ENCODE measurements around the gene NELFE. TPM values are rescaled to one million over a fixed set of nuclear protein-coding genes. Genes with fewer than 3 reads are reported as not detected.
"Not testable (repeated sequence)": the region's sequence is repeated elsewhere in the genome, so short reads cannot be mapped to it uniquely, and the experiment has no call there.

Gene NELFE
- total RNA-seq, 1 donor from 2014 or later, result 57.9 TPM

GRCh38 chr6:31907158-31907813 lies 51.5 kb downstream of the NELFE start:
- intact Hi-C loops (cut with micrococcal nuclease), result no loop called here
- no peaks in the 10 kb centered on the region for H3K9me3 Mint-ChIP-seq
- peaks cover 16% of the 10 kb centered on the region for H3K4me1 Mint-ChIP-seq
- ATAC-seq (ENCODE audit: low read depth) (no peak), DNase-seq (no peak)
- no peak overlapping the region for H3K4me3 Mint-ChIP-seq
- CTCF ChIA-PET, result no interaction called here
- no peak for TF ChIP-seq CTCF (IDR thresholded peaks at IDR 0.05)
- no peaks in the 10 kb centered on the region for H3K36me3 Mint-ChIP-seq (ENCODE audit: low read depth)
- no peak overlapping the region for H3K27ac Mint-ChIP-seq
- H3K27me3 Mint-ChIP-seq, result peaks cover 3% of the 10 kb centered on the region
- POLR2A ChIA-PET, result interaction anchor here (0.5 to 0.9 kb wide), 6 partner anchors 11 to 1379 kb away, joined by 3 to 6 read pairs (median 4); partner anchors contain the start of gene ABHD16A

DNA sequence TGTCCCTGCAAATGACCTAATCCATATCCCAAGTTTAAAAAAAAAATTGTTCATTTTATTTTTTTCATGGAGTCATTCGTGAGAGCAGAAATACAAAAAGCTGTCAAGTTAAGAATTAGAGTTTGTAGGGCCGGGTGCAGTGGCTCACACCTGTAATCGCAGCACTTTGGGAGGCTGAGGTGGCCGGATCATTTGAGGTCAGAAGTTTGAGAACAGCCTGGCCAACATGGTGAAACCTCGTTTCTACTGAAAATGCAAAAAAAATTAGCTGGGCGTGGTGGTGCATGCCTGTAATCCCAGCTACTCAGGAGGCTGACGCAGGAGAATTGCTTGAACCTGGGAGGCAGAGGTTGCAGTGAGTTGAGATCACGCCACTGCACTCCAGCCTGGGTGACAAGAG lies 52.0 kb downstream of the NELFE start:
- ATAC-seq (ENCODE audit: low read depth); H3K27me3 Mint-ChIP-seq; H3K4me3 Mint-ChIP-seq; DNase-seq; intact Hi-C loops (cut with micrococcal nuclease); H3K27ac Mint-ChIP-seq; CTCF ChIA-PET; H3K36me3 Mint-ChIP-seq (ENCODE audit: low read depth); H3K9me3 Mint-ChIP-seq: not testable (repeated sequence)
- POLR2A ChIA-PET, result interaction anchor here (0.6 to 0.9 kb wide), 2 partner anchors 39 to 204 kb away, joined by 3 to 4 read pairs; partner anchors contain the start of gene ABHD16A
- peaks cover 16% of the 10 kb centered on the region for H3K4me1 Mint-ChIP-seq

DNA sequence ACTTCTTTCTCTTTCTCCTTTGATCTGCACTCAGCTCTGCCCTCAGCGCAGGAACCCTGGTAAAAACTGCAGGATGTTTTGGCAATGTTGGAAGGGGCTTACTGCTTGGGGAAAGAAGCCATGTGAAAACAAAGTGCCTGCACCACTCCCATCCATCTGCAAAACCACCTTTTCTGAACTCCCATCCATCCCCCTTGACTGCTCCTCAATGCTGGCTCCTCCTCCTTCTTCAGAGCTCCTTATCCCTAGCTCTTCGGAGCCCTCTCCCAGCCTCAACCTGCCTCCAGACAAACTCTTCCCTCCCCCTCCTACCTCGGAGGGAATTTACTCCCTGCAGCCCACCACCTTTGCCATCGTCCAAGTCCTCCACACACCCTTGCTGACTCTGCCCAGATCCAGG lies 52.6 kb downstream of the NELFE start:
- POLR2A ChIA-PET, result no interaction called here
- CTCF ChIA-PET, result no interaction called here
- H3K36me3 Mint-ChIP-seq (ENCODE audit: low read depth), result no peaks in the 10 kb centered on the region
- TF ChIP-seq CTCF (IDR thresholded peaks at IDR 0.05), result no peak
- intact Hi-C loops (cut with micrococcal nuclease), result no loop called here
- no peak overlapping the region for H3K27ac Mint-ChIP-seq
- no peaks in the 10 kb centered on the region for H3K9me3 Mint-ChIP-seq
- peaks cover 16% of the 10 kb centered on the region for H3K4me1 Mint-ChIP-seq
- peaks cover 2% of the 10 kb centered on the region for H3K27me3 Mint-ChIP-seq
- no peak overlapping the region for H3K4me3 Mint-ChIP-seq
- DNase-seq, result no peak
- ATAC-seq (ENCODE audit: low read depth), result no peak

- no peak for DNase-seq
- CTCF ChIA-PET, result no interaction called here
These were observed 53.7 kb downstream of the NELFE start for GRCh38 chr6:31905041-31905440.

DNA sequence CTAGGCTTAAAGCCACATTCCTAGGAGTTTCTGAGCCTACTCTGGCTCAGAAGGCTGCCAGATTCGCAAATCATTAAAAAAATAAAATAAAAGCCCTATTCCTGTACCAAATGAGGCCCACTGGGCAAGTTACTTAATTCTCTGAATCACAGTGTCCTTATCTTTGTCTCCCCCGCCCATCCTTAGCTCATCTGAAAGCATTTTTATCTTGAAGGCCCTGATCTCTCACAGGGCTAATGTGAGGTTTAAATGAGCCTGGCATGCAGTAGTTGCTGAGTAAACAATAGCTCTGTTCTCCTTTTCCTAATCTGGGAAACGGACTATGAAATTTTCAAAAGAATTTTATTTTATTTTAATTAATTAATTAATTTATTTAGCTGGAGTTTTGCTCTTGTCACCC lies 54.8 kb downstream of the NELFE start:
- no peaks in the 10 kb centered on the region for H3K9me3 Mint-ChIP-seq
- CTCF ChIA-PET, result no interaction called here
- no peak overlapping the region for H3K27ac Mint-ChIP-seq
- peaks cover 21% of the 10 kb centered on the region for H3K4me1 Mint-ChIP-seq
- peaks cover 2% of the 10 kb centered on the region for H3K27me3 Mint-ChIP-seq
- DNase-seq (no peak), ATAC-seq (ENCODE audit: low read depth) (no peak)
- POLR2A ChIA-PET, result interaction anchor here (0.5 to 0.6 kb wide), 2 partner anchors 9 to 47 kb away, joined by 3 read pairs; no protein-coding TSS in a partner anchor
- H3K4me3 Mint-ChIP-seq, result no peak overlapping the region
- no peaks in the 10 kb centered on the region for H3K36me3 Mint-ChIP-seq (ENCODE audit: low read depth)
- TF ChIP-seq CTCF (IDR thresholded peaks at IDR 0.05), result no peak
- intact Hi-C loops (cut with micrococcal nuclease), result loop anchor here (2.0 to 5.0 kb wide), 2 partner anchors 273 to 283 kb away; partner anchors contain the start of genes AGPAT1, PRRC2A and RNF5

More at GRCh38 chr6:31905041-31905440, 53.7 kb downstream of the NELFE start:
- no peaks in the 10 kb centered on the region for H3K36me3 Mint-ChIP-seq (ENCODE audit: low read depth)
- POLR2A ChIA-PET, result no interaction called here
- intact Hi-C loops (cut with micrococcal nuclease), result no loop called here
- no peak for ATAC-seq (ENCODE audit: low read depth)
- no peak for TF ChIP-seq CTCF (IDR thresholded peaks at IDR 0.05)
- H3K4me3 Mint-ChIP-seq, result no peak overlapping the region
- H3K4me1 Mint-ChIP-seq, result peaks cover 13% of the 10 kb centered on the region
- peaks cover 2% of the 10 kb centered on the region for H3K27me3 Mint-ChIP-seq
- H3K9me3 Mint-ChIP-seq, result no peaks in the 10 kb centered on the region
- H3K27ac Mint-ChIP-seq, result no peak overlapping the region

Other genes starting within 250 kb of the NELFE start
- gene LY6G6D, start 243.6 kb downstream of the NELFE start, total RNA-seq, result not detected in 2 replicates
- not detected in 2 replicates for gene LY6G6C, start 237.2 kb downstream of the NELFE start, total RNA-seq
- gene MPIG6B, start 235.6 kb downstream of the NELFE start, total RNA-seq, result 0.12 TPM in 1 of 2 replicates, not detected in the other
- gene DDAH2, start 229.7 kb downstream of the NELFE start, total RNA-seq, result 30.7 and 32.5 TPM in 2 replicates
- 374 and 397 TPM in 2 replicates for gene CLIC1, start 222.4 kb downstream of the NELFE start, total RNA-seq
- 35.4 and 47.3 TPM in 2 replicates for gene MSH5, start 219.0 kb downstream of the NELFE start, total RNA-seq
- gene SAPCD1, start 196.3 kb downstream of the NELFE start, total RNA-seq, result 7.7 and 9.0 TPM in 2 replicates
- gene VWA7, start 181.6 kb downstream of the NELFE start, total RNA-seq, result 1.6 and 2.9 TPM in 2 replicates
- gene VARS1, start 163.2 kb downstream of the NELFE start, total RNA-seq, result 136 and 140 TPM in 2 replicates
- 61.8 and 68.6 TPM in 2 replicates for gene LSM2, start 152.0 kb downstream of the NELFE start, total RNA-seq
- 1.2 and 2.1 TPM in 2 replicates for gene HSPA1L, start 143.7 kb downstream of the NELFE start, total RNA-seq
- gene HSPA1A, start 143.4 kb downstream of the NELFE start, total RNA-seq, result 27.1 and 28.1 TPM in 2 replicates
- gene HSPA1B, start 131.2 kb downstream of the NELFE start, total RNA-seq, result 23.7 and 30.4 TPM in 2 replicates
- gene NEU1, start 96.2 kb downstream of the NELFE start, total RNA-seq, result 18.3 and 19.2 TPM in 2 replicates
- gene SLC44A4, start 80.0 kb downstream of the NELFE start, total RNA-seq, result 0.17 TPM in 1 of 2 replicates, not detected in the other
- gene EHMT2, start 61.3 kb downstream of the NELFE start, total RNA-seq, result 49.9 and 58.4 TPM in 2 replicates
- 4.8 and 5.5 TPM in 2 replicates for gene ZBTB12, start 56.9 kb downstream of the NELFE start, total RNA-seq
- gene C2, start 31.3 kb downstream of the NELFE start, total RNA-seq, result 0.78 and 0.95 TPM in 2 replicates
- gene CFB, start 12.9 kb downstream of the NELFE start, total RNA-seq, result 0.29 TPM in 1 of 2 replicates, not detected in the other
- 95.8 and 102 TPM in 2 replicates for gene SKIC2, start 204 bp upstream of the NELFE start, total RNA-seq
- 23.7 and 29.4 TPM in 2 replicates for gene DXO, start 13.2 kb upstream of the NELFE start, total RNA-seq
- gene C4A, start 23.1 kb upstream of the NELFE start, total RNA-seq, result 4.6 and 6.8 TPM in 2 replicates
- 5.1 and 5.3 TPM in 2 replicates for gene C4B, start 55.8 kb upstream of the NELFE start, total RNA-seq
- gene CYP21A2, start 79.4 kb upstream of the NELFE start, total RNA-seq, result 0.10 TPM in 1 of 2 replicates, not detected in the other
- gene TNXB, start 150.4 kb upstream of the NELFE start, total RNA-seq, result 5.9 and 12.4 TPM in 2 replicates
- gene ATF6B, start 169.3 kb upstream of the NELFE start, total RNA-seq, result 144 and 148 TPM in 2 replicates
- 4.1 and 4.4 TPM in 2 replicates for gene FKBPL, start 171.3 kb upstream of the NELFE start, total RNA-seq
- not detected in 2 replicates for gene PRRT1, start 193.0 kb upstream of the NELFE start, total RNA-seq
- 1.8 and 3.0 TPM in 2 replicates for gene PPT2, start 195.2 kb upstream of the NELFE start, total RNA-seq
- gene EGFL8, start 205.6 kb upstream of the NELFE start, total RNA-seq, result 2.2 and 3.4 TPM in 2 replicates
- gene AGPAT1, start 217.1 kb upstream of the NELFE start, total RNA-seq, result 26.4 and 27.0 TPM in 2 replicates
- gene RNF5, start 219.4 kb upstream of the NELFE start, total RNA-seq, result 39.7 and 41.8 TPM in 2 replicates
- 23.5 and 30.8 TPM in 2 replicates for gene AGER, start 225.3 kb upstream of the NELFE start, total RNA-seq
- gene PBX2, start 231.2 kb upstream of the NELFE start, total RNA-seq, result 134 and 153 TPM in 2 replicates
- 185 and 199 TPM in 2 replicates for gene GPSM3, start 233.7 kb upstream of the NELFE start, total RNA-seq

All from activated B cell treated with CpG ODN at 0.5 μM for 24 hours (primary cell).